ENCODE results near the gene TNIK.
A peak's percentile ranks its signal among the peaks of the same experiment; 100 is the strongest.

The TNIK gene

DNA sequence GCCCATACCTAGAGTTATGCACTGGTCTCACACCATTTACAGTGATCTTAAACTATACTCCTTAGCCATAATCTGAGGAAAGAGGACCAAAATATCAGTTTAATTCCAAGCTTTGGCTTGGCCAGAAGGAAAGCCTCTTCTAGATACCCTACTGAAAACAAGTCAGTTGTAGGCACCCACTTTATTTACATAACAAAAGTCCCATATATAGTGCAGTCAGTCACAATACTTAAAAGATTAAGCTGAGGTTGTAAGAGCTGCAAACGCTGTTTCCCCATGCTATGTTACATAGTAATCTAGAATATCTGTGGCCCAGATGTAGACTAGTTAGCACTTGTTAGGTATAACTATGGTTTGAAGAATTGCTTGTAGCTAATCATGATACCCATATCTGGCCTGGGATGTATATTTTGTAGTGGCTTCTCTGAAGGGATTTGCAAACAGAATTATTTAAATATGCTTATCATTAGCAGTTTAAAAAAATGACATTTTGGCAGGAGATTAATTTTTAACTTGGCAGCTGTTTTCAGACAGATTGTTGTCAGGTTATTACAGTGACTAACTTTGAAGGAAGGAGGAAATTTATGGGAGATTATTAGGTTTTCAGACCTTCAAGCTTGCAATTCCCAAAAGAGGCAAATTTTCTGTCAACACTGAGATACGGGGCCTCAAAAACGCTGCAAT, 273.2 kb downstream of the TNIK start:
- no peak for DNase-seq (ENCODE audit: extremely low read depth, low read depth)
- TF ChIP-seq, protein P1, sequence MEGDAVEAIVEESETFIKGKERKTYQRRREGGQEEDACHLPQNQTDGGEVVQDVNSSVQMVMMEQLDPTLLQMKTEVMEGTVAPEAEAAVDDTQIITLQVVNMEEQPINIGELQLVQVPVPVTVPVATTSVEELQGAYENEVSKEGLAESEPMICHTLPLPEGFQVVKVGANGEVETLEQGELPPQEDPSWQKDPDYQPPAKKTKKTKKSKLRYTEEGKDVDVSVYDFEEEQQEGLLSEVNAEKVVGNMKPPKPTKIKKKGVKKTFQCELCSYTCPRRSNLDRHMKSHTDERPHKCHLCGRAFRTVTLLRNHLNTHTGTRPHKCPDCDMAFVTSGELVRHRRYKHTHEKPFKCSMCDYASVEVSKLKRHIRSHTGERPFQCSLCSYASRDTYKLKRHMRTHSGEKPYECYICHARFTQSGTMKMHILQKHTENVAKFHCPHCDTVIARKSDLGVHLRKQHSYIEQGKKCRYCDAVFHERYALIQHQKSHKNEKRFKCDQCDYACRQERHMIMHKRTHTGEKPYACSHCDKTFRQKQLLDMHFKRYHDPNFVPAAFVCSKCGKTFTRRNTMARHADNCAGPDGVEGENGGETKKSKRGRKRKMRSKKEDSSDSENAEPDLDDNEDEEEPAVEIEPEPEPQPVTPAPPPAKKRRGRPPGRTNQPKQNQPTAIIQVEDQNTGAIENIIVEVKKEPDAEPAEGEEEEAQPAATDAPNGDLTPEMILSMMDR (IDR thresholded peaks at IDR 0.05; ENCODE audit: low read depth, low read length): no peak

DNA sequence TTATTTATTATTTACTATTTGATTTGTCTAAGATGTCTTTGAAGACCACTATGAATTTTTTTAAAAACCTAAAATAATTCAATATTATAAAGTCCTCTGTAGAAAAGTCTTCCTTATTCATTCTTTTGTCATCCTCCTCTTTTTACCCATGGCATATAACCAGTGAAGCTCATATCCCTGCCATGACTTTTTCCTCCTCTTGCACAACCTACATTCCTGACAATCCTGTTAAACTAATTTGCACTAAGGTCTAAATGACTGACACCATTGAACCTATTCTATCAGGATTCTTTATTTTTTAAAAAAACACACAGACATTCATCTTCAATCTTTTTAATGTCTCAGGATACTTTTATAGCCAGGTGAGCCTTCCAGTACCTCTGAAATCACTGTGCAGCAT, 273.8 kb downstream of the TNIK start:
- DNase-seq (ENCODE audit: extremely low read depth, low read depth): no peak
- TF ChIP-seq, protein P1 (IDR thresholded peaks at IDR 0.05; ENCODE audit: low read depth, low read length): no peak

DNA sequence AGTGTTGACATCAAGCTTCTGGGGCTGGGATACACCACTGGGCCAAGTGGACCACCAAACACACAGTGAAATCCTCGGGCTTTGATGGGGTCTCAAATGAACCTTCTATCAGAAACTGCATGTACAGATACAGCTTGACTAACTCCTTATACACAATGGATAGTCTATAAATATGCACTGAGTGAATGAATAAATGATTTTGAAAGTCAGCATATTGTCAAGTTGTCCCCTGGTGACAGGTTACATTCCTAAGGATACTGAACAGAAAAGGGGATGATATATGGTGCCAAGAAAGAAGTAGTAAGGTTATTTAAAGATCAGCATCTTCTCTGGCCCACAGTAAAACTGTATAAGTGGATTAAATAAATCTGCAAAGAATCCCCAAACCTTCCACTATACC, 274.2 kb downstream of the TNIK start:
- TF ChIP-seq, protein P1 (IDR thresholded peaks at IDR 0.05; ENCODE audit: low read depth, low read length): no peak
- no peak for DNase-seq (ENCODE audit: extremely low read depth, low read depth)

DNA sequence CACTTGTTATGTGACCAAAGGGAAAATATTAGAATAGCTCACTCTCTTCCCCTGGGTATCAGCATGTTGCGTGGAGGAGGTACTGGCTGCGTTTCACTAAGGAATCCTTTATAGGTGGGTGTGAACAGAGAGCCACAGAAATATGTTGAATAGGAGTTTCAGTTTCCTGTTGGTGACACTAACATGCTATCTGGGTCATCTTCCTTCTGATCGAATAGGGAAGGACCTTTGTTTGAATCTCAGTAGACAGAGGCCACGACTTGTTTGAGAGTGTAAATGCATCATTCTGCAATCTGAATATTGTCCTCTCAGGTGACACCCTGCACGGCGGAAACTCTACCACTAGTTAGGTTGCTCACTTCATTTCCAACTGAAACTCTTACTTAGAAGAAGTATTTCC, 275.8 kb downstream of the TNIK start:
- TF ChIP-seq, protein P1 (IDR thresholded peaks at IDR 0.05; ENCODE audit: low read depth, low read length): no peak
- DNase-seq (ENCODE audit: extremely low read depth, low read depth): no peak

GRCh38 chr3:171183042-171183441, 277.2 kb downstream of the TNIK start:
- no peak for DNase-seq (ENCODE audit: extremely low read depth, low read depth)
- TF ChIP-seq, protein P1 (IDR thresholded peaks at IDR 0.05; ENCODE audit: low read depth, low read length): peak; percentile 32

- DNase-seq (ENCODE audit: extremely low read depth, low read depth): no peak
- TF ChIP-seq, protein P1 (IDR thresholded peaks at IDR 0.05; ENCODE audit: low read depth, low read length): no peak
Observed at GRCh38 chr3:171181907-171182690, 278.1 kb downstream of the TNIK start.

DNA sequence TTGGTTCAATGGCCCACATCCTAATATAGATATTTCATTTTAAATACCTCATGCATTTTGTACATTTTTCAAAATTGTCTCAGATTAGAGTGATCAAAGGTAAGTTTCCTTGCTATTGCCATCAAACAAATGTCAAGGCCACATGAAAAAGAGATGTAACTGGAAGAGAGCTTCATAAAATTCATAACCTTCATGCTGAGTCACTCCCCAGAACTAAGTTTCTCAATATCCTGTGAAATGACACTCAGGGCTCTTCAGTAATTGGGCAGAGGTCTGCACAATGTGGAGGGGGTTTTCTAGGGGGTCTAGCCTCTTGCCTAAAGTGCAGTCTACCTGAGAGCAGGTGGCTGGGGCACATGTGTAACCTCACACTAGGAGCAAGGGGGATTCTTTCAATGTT, 281.5 kb downstream of the TNIK start:
- TF ChIP-seq, protein P1 (IDR thresholded peaks at IDR 0.05; ENCODE audit: low read depth, low read length): no peak
- DNase-seq (ENCODE audit: extremely low read depth, low read depth): no peak

All from AG09319 (cell line).